HG02588 (cell line): ENCODE data around the gene VWA5A.

Experiments used
- ATAC-seq: cut with Tn5 transposase; IDR thresholded peaks from one replicate; pipeline ENCODE4 v1.9.1; 2021; ENCODE audit warnings: mild to moderate bottlenecking, moderate library complexity; ENCODE audit not compliant: unreplicated experiment

Gene VWA5A, protein sequence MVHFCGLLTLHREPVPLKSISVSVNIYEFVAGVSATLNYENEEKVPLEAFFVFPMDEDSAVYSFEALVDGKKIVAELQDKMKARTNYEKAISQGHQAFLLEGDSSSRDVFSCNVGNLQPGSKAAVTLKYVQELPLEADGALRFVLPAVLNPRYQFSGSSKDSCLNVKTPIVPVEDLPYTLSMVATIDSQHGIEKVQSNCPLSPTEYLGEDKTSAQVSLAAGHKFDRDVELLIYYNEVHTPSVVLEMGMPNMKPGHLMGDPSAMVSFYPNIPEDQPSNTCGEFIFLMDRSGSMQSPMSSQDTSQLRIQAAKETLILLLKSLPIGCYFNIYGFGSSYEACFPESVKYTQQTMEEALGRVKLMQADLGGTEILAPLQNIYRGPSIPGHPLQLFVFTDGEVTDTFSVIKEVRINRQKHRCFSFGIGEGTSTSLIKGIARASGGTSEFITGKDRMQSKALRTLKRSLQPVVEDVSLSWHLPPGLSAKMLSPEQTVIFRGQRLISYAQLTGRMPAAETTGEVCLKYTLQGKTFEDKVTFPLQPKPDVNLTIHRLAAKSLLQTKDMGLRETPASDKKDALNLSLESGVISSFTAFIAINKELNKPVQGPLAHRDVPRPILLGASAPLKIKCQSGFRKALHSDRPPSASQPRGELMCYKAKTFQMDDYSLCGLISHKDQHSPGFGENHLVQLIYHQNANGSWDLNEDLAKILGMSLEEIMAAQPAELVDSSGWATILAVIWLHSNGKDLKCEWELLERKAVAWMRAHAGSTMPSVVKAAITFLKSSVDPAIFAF

DNA sequence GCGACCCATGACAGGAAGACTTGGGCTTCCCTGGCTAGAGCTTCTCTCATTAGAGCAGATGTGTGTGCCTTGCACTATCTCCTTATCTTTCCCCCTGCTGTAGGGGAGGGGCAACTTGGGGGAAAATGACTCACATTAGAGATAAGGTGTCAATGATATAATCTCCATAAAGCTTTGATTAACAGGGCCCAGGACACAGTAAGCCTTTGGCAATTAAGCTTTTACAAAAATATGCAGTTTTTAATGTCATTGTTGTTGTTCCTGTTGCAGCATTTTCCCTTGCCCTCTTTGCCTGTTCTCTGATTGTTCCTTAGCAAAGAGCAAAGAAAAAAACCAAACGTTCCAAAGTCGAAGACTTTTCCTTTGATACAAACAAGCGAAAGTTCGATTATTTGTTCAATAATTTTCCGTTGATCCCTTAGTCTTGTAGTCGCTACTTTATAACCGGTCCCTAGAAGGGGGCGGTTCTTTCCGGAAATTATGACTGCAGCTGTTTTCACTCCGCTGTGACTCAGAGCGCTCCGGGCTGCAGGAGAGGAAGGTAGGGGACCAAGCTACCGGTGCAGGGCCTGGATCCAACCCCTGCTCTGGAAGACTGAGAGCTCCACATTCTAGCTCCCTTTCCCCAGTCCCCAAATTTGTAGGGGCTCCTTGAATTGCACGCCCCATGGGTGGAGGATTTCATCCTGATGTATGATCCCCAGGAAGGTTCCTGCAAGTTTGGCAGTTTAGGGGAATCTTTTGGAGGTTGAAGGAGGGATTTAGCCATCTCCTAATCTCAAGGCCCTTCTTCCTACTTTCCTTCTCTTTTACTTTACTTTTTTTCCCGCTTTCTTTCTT is at the start of gene VWA5A:
Gene VWA5A (plus strand): TSS at position 509 of the 840 bp plus-strand sequence. CDS start 2,062 bp downstream, outside the sequence.
- ATAC-seq = peak; percentile 100

DNA sequence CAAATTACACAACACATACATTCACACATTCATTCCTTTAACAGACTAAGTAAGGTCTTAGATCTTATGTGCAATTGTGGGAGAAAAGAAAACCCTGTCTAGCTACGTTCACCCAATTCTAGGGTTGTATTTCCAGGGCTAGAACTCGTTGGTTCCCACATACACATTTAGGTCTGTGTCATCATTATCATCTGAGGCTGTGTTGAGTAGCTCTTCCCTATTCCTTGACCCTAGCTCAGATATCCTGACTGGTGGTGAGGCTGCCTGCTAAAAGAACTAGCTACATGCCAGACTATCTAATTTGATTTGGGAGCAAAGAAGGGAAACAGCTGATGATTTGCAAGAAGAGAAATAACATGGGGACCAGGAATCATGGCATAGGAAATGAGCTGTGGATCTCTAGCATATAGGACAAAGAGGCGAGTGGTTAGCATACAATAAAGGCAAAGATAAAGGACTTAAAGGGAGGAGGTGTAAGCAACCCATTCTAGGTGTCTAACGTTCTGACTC is 46.6 kb upstream of the VWA5A start:
- ATAC-seq = no peak

DNA sequence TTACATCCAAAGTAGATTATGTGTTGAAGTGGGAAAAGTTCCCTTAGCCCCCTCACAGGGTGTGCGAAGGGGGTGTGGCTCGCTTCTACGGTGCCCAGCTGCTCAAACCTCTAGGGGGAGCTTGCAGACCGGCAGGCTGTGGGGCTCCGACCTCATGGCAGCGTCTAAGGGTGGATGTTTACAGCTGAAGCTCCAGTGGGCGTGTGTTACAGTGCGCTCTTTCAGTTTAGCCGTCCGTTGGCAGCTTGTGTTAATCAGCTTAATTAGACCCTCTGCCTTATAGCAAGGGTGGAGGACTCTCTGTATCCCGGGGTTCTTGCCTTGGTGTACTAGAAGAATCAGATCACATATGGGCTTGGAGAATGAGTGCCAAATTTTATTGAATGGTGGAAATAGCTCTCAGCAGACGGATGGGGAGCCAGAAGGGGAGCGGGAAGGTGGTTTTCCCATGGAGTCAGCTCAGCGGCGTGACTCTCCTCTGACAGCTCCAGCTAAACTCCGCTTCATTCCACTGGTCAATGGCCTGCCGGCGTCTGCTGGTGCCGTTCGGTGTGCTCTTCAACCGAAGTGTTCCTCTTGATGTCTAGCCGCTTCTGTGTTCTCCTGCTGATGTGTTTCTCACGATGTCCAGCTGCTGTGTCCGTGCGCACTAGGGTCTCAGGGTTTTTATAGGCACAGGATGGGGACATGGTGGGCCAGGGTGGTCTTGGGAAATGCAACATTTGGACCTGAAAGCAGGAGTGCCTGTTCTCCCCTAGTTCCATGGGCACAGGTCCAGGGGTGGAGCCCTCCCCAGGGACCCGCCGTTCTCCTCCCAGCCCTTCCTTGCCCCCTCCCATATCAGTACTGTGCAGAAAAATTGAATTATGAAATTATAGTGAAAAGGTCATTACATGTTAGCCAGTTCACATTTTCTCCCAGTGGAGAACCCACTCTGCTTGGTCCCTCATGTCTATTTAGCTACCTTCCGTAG is 45.5 kb upstream of the VWA5A start:
- ATAC-seq = peak; percentile 72

DNA sequence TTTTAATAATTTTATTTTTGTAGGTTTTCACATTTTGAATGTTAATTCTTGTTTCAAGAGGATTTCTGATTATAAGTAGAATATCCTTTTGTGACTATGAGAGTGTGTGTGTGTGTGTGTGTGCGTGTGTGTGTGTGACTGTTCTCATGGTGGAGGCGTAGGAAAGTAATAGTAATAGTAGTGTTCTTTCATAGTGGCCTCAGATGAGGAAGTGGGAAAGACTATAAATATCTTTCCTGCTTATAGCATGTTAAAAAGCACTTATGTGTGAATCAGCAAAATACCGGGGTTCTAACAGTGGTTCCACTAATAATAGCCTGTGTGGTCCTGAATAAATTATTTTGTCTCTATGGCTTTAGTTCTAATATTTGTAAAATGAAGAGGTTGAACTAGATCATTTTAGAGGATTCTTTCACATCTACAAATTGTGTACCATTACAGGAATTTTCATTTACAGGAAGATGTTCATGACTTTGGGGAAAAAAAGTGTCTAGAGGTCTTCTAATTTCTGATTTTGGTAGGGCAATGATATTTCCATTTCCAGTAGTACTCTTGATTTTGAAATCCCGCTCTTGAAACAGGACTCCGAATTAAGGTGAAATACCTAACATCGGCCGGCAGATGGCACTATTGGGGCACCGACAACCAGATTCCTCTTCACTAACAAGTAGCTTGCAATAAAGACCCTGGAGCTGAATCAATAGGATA is 44.2 kb upstream of the VWA5A start:
- peak; percentile 88 for ATAC-seq

DNA sequence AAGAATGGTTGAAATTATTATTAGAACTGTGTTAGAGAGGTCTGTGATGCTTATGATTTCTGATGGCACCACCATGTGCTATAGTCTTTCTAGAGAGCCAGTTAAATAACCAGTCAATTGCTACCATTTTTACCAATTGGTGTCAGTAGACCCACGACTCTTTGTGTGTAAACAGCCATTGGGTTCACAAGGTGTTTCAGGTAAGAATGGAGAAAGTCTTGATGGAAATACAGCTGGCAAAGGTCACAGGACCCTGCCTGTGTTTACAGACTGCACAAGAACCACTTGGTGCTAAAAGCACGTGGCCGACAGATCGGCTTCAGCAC is 43.7 kb upstream of the VWA5A start:
- no peak for ATAC-seq

DNA sequence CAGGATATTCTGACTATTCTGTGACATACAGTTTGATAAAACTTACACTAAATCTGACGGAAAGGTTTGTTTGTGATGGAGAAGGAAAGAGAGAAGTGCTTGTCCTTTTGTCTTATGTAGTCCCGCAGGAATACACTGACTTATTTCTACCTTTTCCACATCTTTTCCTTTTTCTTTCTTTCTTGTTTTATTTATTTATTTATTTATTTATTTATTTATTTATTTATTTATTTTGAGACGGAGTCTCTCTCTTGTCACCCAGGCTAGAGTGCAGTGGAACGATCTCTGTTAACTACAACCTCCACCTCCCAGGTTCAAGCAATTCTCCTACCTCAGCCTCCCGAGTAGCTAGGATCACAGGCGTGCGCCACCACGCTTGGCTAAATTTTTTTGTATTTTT is 43.1 kb upstream of the VWA5A start:
- no peak for ATAC-seq

DNA sequence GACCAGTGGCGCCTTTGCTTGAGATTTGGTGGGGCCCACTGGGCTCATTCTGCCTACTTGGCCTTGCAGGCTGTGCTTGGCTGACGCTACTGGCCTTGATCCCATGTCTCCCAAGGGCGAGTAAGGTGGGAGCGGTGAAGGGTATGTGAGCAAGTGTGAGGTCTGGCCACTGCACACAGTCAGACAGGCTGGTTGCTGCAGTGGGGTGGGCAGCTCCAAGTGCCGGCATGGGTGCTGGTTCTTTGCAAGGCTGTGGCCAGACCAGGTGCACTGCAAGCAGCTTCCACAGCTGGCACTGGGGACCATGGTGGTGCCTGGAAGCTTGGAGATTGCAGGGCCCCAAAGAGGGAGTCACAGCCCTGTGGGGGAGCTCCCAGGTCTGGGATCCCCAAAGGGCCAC is 40.7 kb upstream of the VWA5A start:
- ATAC-seq = no peak

DNA sequence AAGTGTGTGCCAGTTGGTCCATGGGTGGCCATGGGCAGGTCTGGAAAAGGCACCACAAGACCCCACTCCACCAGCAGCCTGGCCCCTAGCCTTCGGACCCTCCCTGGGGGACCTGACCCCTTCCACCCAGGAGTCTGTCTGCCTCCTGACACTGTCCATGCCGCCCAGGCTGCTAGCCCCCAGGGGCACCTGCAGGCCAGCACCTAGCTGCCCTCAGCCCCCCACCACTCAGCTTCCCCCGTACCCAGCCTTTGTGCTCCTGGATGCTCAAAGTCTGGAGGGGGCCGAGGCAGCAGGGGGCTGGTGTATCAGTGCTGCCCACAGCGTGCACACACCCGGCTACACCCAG is 39.8 kb upstream of the VWA5A start:
- no peak for ATAC-seq

DNA sequence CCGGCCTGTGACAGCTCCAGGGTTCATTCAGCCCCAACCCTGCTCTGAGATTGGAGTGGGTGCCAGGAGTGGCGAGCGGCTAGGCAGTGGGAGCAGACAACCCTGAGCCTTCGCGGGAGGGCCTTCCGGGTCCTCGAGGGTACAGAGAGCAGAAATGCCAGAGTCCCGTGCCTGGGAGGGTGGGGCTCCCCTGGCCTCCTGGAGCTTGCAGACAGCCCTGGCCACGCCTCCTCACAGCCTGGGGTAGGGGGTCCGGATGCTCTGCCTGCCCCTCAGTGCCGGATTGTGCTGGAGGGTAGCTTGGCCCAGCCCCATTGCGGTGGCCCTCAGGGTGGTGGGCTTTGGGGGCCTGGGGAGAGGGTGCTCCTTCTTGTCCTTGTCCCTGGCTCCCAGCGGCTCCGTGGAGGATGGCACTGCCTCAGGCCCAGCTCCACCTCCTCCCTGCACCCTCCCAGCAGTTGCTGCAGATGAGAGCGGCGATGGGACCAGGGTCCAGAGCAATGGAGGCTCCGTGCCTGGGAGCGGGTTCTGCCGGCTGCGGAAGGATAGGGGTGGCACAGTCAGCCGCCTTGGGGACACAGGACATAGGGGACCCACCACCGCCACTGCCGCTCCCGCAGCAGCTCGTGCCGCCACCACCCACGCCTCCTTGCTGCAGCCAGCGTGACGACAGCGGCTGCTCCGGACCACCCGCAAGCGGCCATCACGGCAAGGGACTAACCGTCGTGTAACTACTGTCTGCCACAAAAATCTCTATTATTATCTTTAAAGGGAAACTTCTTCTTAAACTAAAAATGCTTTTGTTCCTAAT is 39.2 kb upstream of the VWA5A start:
- peak; percentile 67 for ATAC-seq

DNA sequence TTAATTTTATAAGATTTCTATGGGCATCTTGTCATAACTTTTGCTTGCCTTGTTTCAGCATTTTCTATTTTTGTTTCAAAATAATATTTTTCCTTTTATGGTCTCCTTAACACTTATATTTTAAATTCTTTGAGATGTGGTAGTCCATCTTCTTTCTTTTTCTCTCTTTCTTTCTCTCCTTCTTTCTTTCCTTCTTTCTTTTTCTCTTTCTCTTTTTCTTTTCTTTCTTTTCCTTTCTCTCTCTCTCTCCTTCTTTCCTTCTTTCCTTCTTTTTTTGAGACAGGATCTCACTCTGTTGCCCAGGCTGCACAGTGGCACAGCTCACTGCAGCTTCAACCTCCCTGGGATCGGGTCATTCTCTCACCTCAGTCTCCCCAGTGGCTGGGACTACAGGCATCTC is 38.0 kb upstream of the VWA5A start:
- no peak for ATAC-seq

DNA sequence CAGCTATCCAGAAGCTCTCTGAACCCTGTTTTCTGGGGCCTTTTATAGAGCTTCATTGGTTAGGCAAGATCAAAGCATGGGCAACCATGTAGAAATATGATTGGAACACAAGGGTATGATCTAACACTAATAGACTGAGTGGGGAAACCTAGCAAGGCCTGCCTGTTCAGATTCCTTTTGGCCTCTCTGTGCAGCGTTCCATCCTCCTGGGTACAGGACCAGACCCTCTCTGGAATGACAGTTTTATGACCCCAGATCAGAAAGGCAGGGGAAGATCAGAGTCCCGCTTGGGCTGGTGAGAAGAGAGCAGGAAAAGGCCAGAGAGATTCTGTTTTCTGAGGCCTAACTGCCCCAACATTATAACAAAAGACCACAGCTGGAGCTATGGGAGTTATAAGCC is 36.7 kb upstream of the VWA5A start:
- no peak for ATAC-seq

DNA sequence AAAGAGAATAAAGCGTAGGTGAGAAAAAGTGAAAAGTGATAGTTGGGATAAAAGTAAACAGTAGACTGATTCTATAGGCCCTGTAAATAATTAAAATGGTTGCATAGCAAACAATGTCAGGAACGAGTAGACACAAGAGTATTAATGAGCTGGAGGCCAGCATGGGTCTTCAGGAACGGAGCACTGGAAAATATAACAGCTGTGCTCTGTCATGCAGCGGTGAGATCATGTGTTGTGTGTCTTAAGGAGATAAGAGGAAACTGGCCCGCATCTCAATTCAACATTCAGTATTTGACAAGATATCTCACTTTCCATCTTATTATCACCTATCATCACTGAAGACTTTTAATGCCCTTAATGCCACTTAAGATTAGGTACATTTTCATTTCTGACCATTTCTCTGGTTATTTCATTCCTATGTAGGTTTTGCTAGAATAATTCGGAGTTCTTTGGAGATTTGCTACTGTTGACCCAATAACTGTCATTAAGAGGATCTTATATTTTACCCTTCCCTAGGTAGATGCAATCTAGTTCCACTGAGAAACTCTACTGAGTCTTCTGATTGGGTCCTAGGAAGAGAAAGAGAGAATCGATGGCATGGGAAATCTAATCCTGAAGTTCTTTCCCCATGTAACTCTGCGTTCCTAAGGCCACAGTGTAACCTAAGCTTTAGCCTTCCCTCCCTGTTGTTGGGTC is 35.5 kb upstream of the VWA5A start:
- no peak for ATAC-seq

DNA sequence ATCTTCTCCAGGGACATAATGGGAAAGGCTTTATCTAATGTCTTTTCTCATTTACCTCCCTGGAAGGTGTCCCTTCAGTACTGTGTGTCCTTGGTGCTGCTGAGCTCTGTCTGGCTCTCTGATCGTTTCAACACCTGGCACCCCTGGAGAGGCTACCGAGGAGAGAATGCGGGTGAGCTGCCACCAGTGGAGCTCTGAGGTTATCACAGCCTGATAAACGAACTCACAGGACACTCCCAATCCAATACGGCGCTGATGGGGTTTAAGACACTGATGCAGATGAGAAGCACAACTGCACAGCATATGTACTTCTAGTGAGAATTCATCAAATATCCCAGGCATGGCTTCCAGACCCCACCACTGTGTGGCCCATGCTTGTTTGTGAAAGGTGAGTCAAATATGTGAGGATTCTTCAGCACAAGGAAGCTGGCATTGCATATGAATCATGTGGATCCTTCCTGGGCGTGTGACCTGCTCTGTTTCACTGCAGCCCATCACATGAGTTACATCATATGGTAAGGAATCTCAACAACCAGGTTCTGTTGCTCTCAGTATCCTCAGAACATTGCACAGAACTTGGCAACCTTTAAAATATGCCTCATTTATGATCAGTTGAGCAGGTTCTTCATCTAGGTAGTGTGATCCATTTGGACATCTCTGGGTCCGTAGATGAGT is 34.8 kb upstream of the VWA5A start:
- ATAC-seq = no peak

DNA sequence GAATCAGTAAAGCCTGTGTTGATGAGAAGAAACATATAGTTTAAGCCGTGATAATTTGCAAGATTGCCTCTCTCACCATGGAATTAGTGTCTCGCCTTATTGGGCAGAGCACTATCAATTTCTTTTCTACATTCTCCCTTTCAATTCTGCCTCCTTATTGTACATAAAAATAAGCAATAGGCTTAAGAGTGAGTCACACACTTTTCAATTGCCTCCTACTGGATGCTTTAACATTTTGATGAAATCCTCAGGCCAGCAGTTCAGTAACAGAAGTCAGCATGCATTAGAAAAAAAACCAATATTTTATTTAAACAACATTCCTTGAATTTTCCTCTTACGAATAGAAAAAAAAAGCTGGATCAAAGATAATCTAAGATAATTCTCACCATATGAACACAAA is 33.8 kb upstream of the VWA5A start:
- ATAC-seq = no peak

DNA sequence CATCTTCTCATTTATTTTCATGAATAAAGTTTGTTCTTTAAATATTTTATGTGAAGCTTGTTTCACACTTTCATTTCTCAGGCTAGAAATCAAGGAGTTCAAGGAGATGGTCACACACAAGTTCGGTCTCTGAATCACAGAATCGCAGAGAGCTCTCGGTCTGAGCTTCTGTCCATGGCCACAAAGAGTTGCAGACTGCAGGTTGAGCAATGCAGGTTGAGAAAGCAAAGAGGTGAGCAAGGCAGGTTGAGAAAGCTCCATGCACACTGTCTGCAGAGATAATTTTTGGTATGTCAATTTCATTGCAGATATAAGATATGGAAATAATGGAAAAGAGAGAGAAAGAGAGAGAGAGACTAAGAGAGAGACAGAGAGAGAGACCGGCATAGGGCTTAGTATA is 32.9 kb upstream of the VWA5A start:
- no peak for ATAC-seq

DNA sequence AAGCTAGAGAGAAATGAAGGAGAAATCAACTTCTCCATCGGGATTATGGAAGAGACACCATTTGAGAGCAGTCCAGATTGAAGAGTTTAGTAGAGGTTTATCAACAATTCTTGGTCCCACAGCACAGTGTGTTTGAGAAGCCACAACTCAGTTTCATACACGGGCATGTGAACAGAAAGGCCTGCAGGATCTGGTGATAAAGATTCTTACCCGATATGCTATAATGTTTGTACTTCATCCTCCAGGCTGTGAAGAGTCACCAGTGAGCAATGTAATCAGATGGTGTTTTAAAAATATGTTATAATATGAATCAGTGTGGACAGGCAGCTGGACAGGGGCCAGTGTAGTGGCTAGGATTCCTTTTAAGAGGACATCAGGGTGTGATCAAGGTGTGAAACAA is 29.7 kb upstream of the VWA5A start:
- no peak for ATAC-seq

DNA sequence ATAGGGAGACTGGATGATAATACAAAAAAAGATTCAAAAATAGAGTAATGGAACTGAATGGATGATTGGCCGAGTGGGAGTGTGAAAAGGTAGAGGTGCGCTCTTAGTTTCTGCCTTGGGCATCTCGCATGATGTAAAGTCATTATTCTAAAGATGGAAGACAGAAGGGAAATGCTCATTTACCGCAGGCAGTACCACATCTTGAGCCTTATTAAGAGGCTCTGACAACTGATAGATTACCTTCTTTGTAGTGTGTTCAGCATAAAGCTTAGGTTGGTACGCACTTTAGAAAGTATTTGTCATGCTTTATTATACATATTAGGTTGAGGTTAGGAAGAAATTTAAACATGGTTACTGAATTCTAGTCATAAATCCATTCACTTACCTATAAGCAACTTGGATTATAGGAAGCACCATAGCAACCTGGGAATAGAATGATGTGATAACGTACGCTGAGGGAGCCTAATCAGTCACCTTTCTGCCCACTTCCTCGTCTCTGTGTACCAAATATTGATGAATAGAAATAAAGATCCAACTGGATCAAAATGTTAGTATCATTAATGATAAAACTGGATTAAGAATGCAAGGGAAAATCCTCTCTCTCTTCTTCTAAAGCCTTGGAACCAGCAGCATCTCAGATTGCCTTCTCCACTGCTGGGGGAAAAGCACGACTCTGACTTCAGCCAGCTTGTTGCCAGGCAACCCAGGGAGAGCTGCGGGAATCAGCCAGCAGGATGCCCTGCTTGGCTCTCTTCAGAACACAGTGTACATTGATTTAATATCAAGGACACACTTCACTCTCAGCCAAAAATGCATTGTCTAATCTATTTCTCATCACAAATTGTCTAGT is 29.0 kb upstream of the VWA5A start:
- no peak for ATAC-seq
